WTC11 (cell line): ENCODE measurements around the gene VARS2. TPM values are rescaled to one million over a fixed set of nuclear protein-coding genes. Genes with fewer than 3 reads are reported as not detected.

Experiments
- ELF4 ChIP-seq: sonication (generic); formaldehyde crosslinking; IDR thresholded peaks from 2 replicates; pipeline ENCODE4 v1.8.1; 2022; ENCODE audit warnings: low read depth, mild to moderate bottlenecking, moderate library complexity, missing genetic modification reagents
- FOXP1 ChIP-seq: sonication (generic); formaldehyde crosslinking; IDR thresholded peaks from 2 replicates; pipeline ENCODE4 v1.8.0; 2022; ENCODE audit warnings: missing genetic modification reagents, mild to moderate bottlenecking, moderate library complexity, borderline replicate concordance
- GABPB1 ChIP-seq: sonication (generic); formaldehyde crosslinking; IDR thresholded peaks from 2 replicates; pipeline ENCODE4 v1.8.1; 2023; ENCODE audit warnings: mild to moderate bottlenecking, missing genetic modification reagents
- RORB ChIP-seq: fragments of 250-450 bp; sonication (Bioruptor Pico); IDR thresholded peaks from 2 replicates; pipeline ENCODE4 v1.9.0; 2021; ENCODE audit warnings: mild to moderate bottlenecking
- SP1 ChIP-seq: sonication (generic); formaldehyde crosslinking; conservative IDR thresholded peaks from 2 replicates; pipeline ENCODE4 v1.8.1; 2022; ENCODE audit warnings: missing genetic modification reagents
- TCF7 ChIP-seq: sonication (generic); formaldehyde crosslinking; IDR thresholded peaks from 2 replicates; pipeline ENCODE4 v1.8.0; 2022; ENCODE audit warnings: mild to moderate bottlenecking, low read depth, missing genetic modification reagents, moderate library complexity
- TEAD1 ChIP-seq: sonication (generic); formaldehyde crosslinking; IDR thresholded peaks from 2 replicates; pipeline ENCODE4 v1.8.0; 2022; ENCODE audit warnings: mild to moderate bottlenecking, missing genetic modification reagents
- TEAD4 ChIP-seq: sonication (generic); formaldehyde crosslinking; IDR thresholded peaks from 2 replicates; pipeline ENCODE4 v1.8.0; 2022; ENCODE audit warnings: mild to moderate bottlenecking, missing genetic modification reagents
- TP53 ChIP-seq: sonication (generic); formaldehyde crosslinking; IDR thresholded peaks from 2 replicates; pipeline ENCODE4 v1.8.1; 2023; ENCODE audit warnings: mild to moderate bottlenecking, missing genetic modification reagents
- ZNF138 ChIP-seq: sonication (generic); formaldehyde crosslinking; conservative IDR thresholded peaks from 2 replicates; pipeline ENCODE4 v1.8.1; 2022; ENCODE audit warnings: mild to moderate bottlenecking, moderate library complexity, missing genetic modification reagents
- ZNF416 ChIP-seq: fragments of 250-450 bp; sonication (Bioruptor Pico); IDR thresholded peaks from 2 replicates; pipeline ENCODE4 v1.9.0; 2021; ENCODE audit warnings: mild to moderate bottlenecking, inconsistent platforms
- ZNF423 ChIP-seq: fragments of 250-450 bp; sonication (Bioruptor Pico); IDR thresholded peaks from 2 replicates; pipeline ENCODE4 v2.1.2; 2022; ENCODE audit warnings: mild to moderate bottlenecking, moderate library complexity
- total RNA-seq: library from RNA; stranded (reverse); gene quantifications from 3 replicates; pipeline ENCODE4 v1.2.3, GENCODE V29; 2021
- TF ChIP-seq, protein P1 (sequence below): fragments of 250-450 bp; sonication (Bioruptor Pico); IDR thresholded peaks from 2 replicates; pipeline ENCODE4 v1.9.0; 2021; ENCODE audit warnings: mild to moderate bottlenecking
- TF ChIP-seq, protein P2 (sequence below): sonication (generic); formaldehyde crosslinking; IDR thresholded peaks from 2 replicates; pipeline ENCODE4 v1.8.1; 2022; ENCODE audit warnings: low read depth, mild to moderate bottlenecking, moderate library complexity, missing genetic modification reagents, borderline replicate concordance
- TF ChIP-seq, protein P3 (sequence below): sonication (generic); formaldehyde crosslinking; IDR thresholded peaks from 2 replicates; pipeline ENCODE4 v1.8.0; 2023; ENCODE audit warnings: missing genetic modification reagents
- TF ChIP-seq, protein P4 (sequence below): fragments of 250-450 bp; sonication (Bioruptor Pico); IDR thresholded peaks from 2 replicates; pipeline ENCODE4 v1.9.0; 2021; ENCODE audit warnings: mild to moderate bottlenecking, borderline replicate concordance
- TF ChIP-seq, protein P5 (sequence below): sonication (generic); formaldehyde crosslinking; IDR thresholded peaks from 2 replicates; pipeline ENCODE4 v1.8.1; 2023; ENCODE audit warnings: mild to moderate bottlenecking, missing genetic modification reagents
- TF ChIP-seq, protein P6 (sequence below): sonication (generic); formaldehyde crosslinking; conservative IDR thresholded peaks from 2 replicates; pipeline ENCODE4 v1.8.1; 2023; ENCODE audit warnings: mild to moderate bottlenecking, low read depth, missing genetic modification reagents, moderate library complexity
- TF ChIP-seq, protein P7 (sequence below): sonication (generic); formaldehyde crosslinking; IDR thresholded peaks from 2 replicates; pipeline ENCODE4 v1.8.0; 2022; ENCODE audit warnings: mild to moderate bottlenecking, missing genetic modification reagents
- TF ChIP-seq, protein P8 (sequence below): sonication (generic); formaldehyde crosslinking; IDR thresholded peaks from 2 replicates; pipeline ENCODE4 v1.8.0; 2022; ENCODE audit warnings: mild to moderate bottlenecking, missing genetic modification reagents
- TF ChIP-seq, protein P9 (sequence below): sonication (generic); formaldehyde crosslinking; IDR thresholded peaks from 2 replicates; pipeline ENCODE4 v1.8.1; 2022; ENCODE audit warnings: mild to moderate bottlenecking, missing genetic modification reagents, moderate library complexity, borderline replicate concordance

The VARS2 gene
- total RNA-seq, 1 experiment from 2014 or later = 65.6 TPM

DNA sequence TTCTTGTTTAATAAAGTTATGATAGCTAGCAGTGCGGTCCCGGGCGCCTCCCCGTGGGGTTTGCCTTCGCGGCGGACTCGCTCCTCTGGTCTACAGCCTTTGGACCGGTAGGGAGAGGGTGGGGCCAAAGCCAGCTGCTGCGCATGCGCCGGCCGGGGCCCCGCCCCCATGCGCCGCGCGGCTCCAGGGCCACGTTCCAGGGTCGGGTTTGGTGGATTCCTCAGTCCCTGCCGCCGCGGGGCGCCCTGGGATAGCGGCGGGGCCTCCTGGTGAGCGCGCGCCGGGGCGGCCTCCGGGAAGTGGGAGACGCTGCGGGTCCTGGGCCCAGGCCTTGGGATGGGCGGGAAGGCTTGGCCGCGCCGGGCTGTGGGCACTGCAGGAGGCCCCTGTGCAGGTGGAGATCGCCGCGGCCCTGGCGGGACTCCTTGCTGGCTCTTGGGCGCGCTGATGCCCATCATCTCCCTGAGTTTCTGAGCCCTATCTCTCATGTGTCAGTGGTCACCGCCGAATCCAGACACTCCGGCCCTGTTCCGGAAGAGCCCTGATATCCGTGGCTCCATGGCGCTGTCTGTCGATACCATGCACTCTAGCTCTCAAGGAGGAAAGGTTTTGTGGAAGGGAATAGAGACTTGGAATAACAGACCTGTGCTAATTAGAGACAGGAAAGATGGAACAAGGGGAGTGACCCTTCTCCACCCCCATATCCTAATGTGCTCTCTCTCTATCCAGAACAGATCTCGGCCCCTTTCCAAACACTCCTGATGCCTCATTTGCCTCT, at the start of gene VARS2 (continued):
- TF ChIP-seq, protein P1, sequence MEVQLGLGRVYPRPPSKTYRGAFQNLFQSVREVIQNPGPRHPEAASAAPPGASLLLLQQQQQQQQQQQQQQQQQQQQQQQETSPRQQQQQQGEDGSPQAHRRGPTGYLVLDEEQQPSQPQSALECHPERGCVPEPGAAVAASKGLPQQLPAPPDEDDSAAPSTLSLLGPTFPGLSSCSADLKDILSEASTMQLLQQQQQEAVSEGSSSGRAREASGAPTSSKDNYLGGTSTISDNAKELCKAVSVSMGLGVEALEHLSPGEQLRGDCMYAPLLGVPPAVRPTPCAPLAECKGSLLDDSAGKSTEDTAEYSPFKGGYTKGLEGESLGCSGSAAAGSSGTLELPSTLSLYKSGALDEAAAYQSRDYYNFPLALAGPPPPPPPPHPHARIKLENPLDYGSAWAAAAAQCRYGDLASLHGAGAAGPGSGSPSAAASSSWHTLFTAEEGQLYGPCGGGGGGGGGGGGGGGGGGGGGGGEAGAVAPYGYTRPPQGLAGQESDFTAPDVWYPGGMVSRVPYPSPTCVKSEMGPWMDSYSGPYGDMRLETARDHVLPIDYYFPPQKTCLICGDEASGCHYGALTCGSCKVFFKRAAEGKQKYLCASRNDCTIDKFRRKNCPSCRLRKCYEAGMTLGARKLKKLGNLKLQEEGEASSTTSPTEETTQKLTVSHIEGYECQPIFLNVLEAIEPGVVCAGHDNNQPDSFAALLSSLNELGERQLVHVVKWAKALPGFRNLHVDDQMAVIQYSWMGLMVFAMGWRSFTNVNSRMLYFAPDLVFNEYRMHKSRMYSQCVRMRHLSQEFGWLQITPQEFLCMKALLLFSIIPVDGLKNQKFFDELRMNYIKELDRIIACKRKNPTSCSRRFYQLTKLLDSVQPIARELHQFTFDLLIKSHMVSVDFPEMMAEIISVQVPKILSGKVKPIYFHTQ (CRISPR knock-in tag) = no peak
- TF ChIP-seq, protein P2, sequence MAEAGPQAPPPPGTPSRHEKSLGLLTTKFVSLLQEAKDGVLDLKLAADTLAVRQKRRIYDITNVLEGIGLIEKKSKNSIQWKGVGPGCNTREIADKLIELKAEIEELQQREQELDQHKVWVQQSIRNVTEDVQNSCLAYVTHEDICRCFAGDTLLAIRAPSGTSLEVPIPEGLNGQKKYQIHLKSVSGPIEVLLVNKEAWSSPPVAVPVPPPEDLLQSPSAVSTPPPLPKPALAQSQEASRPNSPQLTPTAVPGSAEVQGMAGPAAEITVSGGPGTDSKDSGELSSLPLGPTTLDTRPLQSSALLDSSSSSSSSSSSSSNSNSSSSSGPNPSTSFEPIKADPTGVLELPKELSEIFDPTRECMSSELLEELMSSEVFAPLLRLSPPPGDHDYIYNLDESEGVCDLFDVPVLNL = no peak
- TF ChIP-seq ELF4 (CRISPR knock-in tag) (peak; percentile 79; the same call in 1 of the 2 replicates), TEAD1 (peak; percentile 65; the same call in 1 of the 2 replicates), RORB (CRISPR knock-in tag) (no peak), GABPB1 (peak; percentile 66; the same call in 1 of the 2 replicates), ZNF416 (CRISPR knock-in tag) (peak; percentile 85), ZNF423 (peak; percentile 99), TEAD4 (CRISPR knock-in tag) (0 out of 2 replicates have a peak, but pooled peaks have one; percentile 49), SP1 (CRISPR knock-in tag) (peak; percentile 70), TCF7 (CRISPR knock-in tag) (no peak), TP53 (no peak), ZNF138 (no peak), FOXP1 (CRISPR knock-in tag) (peak; percentile 44)
- TF ChIP-seq, protein P3, sequence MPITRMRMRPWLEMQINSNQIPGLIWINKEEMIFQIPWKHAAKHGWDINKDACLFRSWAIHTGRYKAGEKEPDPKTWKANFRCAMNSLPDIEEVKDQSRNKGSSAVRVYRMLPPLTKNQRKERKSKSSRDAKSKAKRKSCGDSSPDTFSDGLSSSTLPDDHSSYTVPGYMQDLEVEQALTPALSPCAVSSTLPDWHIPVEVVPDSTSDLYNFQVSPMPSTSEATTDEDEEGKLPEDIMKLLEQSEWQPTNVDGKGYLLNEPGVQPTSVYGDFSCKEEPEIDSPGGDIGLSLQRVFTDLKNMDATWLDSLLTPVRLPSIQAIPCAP (CRISPR knock-in tag) = no peak
- TF ChIP-seq, protein P4, sequence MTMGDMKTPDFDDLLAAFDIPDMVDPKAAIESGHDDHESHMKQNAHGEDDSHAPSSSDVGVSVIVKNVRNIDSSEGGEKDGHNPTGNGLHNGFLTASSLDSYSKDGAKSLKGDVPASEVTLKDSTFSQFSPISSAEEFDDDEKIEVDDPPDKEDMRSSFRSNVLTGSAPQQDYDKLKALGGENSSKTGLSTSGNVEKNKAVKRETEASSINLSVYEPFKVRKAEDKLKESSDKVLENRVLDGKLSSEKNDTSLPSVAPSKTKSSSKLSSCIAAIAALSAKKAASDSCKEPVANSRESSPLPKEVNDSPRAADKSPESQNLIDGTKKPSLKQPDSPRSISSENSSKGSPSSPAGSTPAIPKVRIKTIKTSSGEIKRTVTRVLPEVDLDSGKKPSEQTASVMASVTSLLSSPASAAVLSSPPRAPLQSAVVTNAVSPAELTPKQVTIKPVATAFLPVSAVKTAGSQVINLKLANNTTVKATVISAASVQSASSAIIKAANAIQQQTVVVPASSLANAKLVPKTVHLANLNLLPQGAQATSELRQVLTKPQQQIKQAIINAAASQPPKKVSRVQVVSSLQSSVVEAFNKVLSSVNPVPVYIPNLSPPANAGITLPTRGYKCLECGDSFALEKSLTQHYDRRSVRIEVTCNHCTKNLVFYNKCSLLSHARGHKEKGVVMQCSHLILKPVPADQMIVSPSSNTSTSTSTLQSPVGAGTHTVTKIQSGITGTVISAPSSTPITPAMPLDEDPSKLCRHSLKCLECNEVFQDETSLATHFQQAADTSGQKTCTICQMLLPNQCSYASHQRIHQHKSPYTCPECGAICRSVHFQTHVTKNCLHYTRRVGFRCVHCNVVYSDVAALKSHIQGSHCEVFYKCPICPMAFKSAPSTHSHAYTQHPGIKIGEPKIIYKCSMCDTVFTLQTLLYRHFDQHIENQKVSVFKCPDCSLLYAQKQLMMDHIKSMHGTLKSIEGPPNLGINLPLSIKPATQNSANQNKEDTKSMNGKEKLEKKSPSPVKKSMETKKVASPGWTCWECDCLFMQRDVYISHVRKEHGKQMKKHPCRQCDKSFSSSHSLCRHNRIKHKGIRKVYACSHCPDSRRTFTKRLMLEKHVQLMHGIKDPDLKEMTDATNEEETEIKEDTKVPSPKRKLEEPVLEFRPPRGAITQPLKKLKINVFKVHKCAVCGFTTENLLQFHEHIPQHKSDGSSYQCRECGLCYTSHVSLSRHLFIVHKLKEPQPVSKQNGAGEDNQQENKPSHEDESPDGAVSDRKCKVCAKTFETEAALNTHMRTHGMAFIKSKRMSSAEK (CRISPR knock-in tag) = no peak
- TF ChIP-seq, protein P5, sequence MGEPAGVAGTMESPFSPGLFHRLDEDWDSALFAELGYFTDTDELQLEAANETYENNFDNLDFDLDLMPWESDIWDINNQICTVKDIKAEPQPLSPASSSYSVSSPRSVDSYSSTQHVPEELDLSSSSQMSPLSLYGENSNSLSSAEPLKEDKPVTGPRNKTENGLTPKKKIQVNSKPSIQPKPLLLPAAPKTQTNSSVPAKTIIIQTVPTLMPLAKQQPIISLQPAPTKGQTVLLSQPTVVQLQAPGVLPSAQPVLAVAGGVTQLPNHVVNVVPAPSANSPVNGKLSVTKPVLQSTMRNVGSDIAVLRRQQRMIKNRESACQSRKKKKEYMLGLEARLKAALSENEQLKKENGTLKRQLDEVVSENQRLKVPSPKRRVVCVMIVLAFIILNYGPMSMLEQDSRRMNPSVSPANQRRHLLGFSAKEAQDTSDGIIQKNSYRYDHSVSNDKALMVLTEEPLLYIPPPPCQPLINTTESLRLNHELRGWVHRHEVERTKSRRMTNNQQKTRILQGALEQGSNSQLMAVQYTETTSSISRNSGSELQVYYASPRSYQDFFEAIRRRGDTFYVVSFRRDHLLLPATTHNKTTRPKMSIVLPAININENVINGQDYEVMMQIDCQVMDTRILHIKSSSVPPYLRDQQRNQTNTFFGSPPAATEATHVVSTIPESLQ (CRISPR knock-in tag) = no peak
- TF ChIP-seq, protein P6, sequence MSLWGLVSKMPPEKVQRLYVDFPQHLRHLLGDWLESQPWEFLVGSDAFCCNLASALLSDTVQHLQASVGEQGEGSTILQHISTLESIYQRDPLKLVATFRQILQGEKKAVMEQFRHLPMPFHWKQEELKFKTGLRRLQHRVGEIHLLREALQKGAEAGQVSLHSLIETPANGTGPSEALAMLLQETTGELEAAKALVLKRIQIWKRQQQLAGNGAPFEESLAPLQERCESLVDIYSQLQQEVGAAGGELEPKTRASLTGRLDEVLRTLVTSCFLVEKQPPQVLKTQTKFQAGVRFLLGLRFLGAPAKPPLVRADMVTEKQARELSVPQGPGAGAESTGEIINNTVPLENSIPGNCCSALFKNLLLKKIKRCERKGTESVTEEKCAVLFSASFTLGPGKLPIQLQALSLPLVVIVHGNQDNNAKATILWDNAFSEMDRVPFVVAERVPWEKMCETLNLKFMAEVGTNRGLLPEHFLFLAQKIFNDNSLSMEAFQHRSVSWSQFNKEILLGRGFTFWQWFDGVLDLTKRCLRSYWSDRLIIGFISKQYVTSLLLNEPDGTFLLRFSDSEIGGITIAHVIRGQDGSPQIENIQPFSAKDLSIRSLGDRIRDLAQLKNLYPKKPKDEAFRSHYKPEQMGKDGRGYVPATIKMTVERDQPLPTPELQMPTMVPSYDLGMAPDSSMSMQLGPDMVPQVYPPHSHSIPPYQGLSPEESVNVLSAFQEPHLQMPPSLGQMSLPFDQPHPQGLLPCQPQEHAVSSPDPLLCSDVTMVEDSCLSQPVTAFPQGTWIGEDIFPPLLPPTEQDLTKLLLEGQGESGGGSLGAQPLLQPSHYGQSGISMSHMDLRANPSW (CRISPR knock-in tag) = no peak
- TF ChIP-seq, protein P7, sequence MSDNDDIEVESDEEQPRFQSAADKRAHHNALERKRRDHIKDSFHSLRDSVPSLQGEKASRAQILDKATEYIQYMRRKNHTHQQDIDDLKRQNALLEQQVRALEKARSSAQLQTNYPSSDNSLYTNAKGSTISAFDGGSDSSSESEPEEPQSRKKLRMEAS (CRISPR knock-in tag) = peak; percentile 75; the same call in 1 of the 2 replicates
- TF ChIP-seq, protein P8, sequence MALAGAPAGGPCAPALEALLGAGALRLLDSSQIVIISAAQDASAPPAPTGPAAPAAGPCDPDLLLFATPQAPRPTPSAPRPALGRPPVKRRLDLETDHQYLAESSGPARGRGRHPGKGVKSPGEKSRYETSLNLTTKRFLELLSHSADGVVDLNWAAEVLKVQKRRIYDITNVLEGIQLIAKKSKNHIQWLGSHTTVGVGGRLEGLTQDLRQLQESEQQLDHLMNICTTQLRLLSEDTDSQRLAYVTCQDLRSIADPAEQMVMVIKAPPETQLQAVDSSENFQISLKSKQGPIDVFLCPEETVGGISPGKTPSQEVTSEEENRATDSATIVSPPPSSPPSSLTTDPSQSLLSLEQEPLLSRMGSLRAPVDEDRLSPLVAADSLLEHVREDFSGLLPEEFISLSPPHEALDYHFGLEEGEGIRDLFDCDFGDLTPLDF (CRISPR knock-in tag) = 0 out of 2 replicates have a peak, but pooled peaks have one; percentile 64
- TF ChIP-seq, protein P9, sequence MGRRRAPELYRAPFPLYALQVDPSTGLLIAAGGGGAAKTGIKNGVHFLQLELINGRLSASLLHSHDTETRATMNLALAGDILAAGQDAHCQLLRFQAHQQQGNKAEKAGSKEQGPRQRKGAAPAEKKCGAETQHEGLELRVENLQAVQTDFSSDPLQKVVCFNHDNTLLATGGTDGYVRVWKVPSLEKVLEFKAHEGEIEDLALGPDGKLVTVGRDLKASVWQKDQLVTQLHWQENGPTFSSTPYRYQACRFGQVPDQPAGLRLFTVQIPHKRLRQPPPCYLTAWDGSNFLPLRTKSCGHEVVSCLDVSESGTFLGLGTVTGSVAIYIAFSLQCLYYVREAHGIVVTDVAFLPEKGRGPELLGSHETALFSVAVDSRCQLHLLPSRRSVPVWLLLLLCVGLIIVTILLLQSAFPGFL = peak; percentile 76; the same call in 1 of the 2 replicates
